ENCODE measurements around the gene PDXDC1. TPM values are rescaled to one million over a fixed set of nuclear protein-coding genes. Genes with fewer than 3 reads are reported as not detected.

The PDXDC1 gene
- total and polyA plus RNA-seq, 9 of the 15 experiments (the other 6 are each of a cell fraction or from before 2014, with no cell fraction given) = 5.1 to 95.4 (median 45.8) TPM

GRCh38 chr16:15055141-15056053 is 80.6 kb downstream of the PDXDC1 start:
- BruUV-seq (replicated peaks) = no TSS peak
- in situ Hi-C loops (cut with MboI) (loop anchor here (25.0 kb wide), 1 partner anchor 168 kb away; no protein-coding TSS in a partner anchor), intact Hi-C loops (cut with micrococcal nuclease) (no loop called here)
- FAIRE-seq (no peak), DNase-seq (ENCODE audit: extremely low read depth in 1 of 4, low spot score in 3 of 4) (peak; percentile 26 to 34 (median 27)), ATAC-seq (no peak; the same call in 2 of the 3 replicates)
- no peaks in the 10 kb centered on the region for H3K9me1 ChIP-seq (ENCODE audit: control insufficient read depth, insufficient read depth, low read length)
- H4K20me1 ChIP-seq (replicated peaks; ENCODE audit: control insufficient read depth, insufficient read depth, low read length) = no peaks in the 10 kb centered on the region
- peak overlapping the region; percentile 65; the same call in 2 of the 3 replicates for H3K27ac ChIP-seq (ENCODE audit: extremely low read depth, low read depth, low read length)
- ChIA-PET POLR2A (no interaction called here), CTCF (ENCODE audit: low intra/inter-chr PET ratio) (no interaction called here)
- H3K36me3 ChIP-seq (ENCODE audit: control insufficient read depth, insufficient read depth, low read length) = peaks cover 18% of the 10 kb centered on the region; the same call in 2 of the 3 replicates
- peak overlapping the region; percentile 82 for H3K4me2 ChIP-seq (ENCODE audit: insufficient read depth, low read length)
- H3K27me3 ChIP-seq (ENCODE audit: control insufficient read depth in 2 of 2, insufficient read depth in 2 of 2, low read length in 2 of 2) = no peaks in the 10 kb centered on the region
- H3K4me3 ChIP-seq = peak overlapping the region; percentile 94
- H3K79me2 ChIP-seq (ENCODE audit: control insufficient read depth, insufficient read depth, low read length) = peaks cover 11% of the 10 kb centered on the region; the same call in 1 of the 3 replicates
- 10% methylated on average over 53 of the region's 81 CpGs for WGBS (ENCODE audit: insufficient coverage, low coverage, missing lambda C conversion rate)
- H3K9ac ChIP-seq (ENCODE audit: insufficient read depth in 1 of 2, low read depth in 2 of 2, low read length in 2 of 2) = peak overlapping the region; percentile 73 to 92; a peak in 3 of 4 replicates
- H3K9me3 ChIP-seq (replicated peaks; ENCODE audit: control insufficient read depth, insufficient read depth, low read depth, low read length) = peaks cover 5% of the 10 kb centered on the region; the same call in 1 of the 2 replicates
- peak overlapping the region; percentile 87 for H2AFZ ChIP-seq (ENCODE audit: low read depth, low read length)
- H3K4me1 ChIP-seq (replicated peaks in 1 of 2; ENCODE audit: control insufficient read depth in 2 of 2, insufficient read depth in 2 of 2, low read length in 2 of 2) = peaks cover 2 to 20% of the 10 kb centered on the region in 2 experiments; a peak in 3 of 5 replicates
- TF ChIP-seq ZNF12 (CRISPR knock-in tag; IDR thresholded peaks at IDR 0.05) = no peak
- peak; percentile 87 for TF ChIP-seq ZBTB7A (IDR thresholded peaks at IDR 0.05; ENCODE audit: borderline replicate concordance, control insufficient read depth, low read depth, low read length)
- TF ChIP-seq MLX (CRISPR knock-in tag; conservative IDR thresholded peaks at IDR 0.05) = no peak
- 0 out of 2 replicates have a peak, but pooled peaks have one; percentile 36 for TF ChIP-seq SIN3B (IDR thresholded peaks at IDR 0.05; ENCODE audit: low read depth)
- no peak for TF ChIP-seq KLF16 (IDR thresholded peaks at IDR 0.05)
- TF ChIP-seq ZNF253 (CRISPR knock-in tag; conservative IDR thresholded peaks at IDR 0.05) = no peak
- peak; percentile 48; the same call in 1 of the 2 replicates for TF ChIP-seq NFIC (IDR thresholded peaks at IDR 0.05)
- TF ChIP-seq ILF3 (IDR thresholded peaks at IDR 0.05; ENCODE audit: borderline replicate concordance) = 0 out of 2 replicates have a peak, but pooled peaks have one; percentile 42
- no peak for TF ChIP-seq CBX3 (IDR thresholded peaks at IDR 0.05; ENCODE audit: borderline replicate concordance in 1 of 2, low read length in 2 of 2)
- peak; percentile 56; the same call in 1 of the 2 replicates for TF ChIP-seq ZNF511 (CRISPR knock-in tag; IDR thresholded peaks at IDR 0.05)
- no peak for TF ChIP-seq E2F5 (CRISPR knock-in tag; IDR thresholded peaks at IDR 0.05)
- no peak for TF ChIP-seq ZNF395 (CRISPR knock-in tag; IDR thresholded peaks at IDR 0.05)
- TF ChIP-seq MEF2A (IDR thresholded peaks at IDR 0.05; ENCODE audit: control insufficient read depth, low read depth, low read length) = peak; percentile 84
- TF ChIP-seq L3MBTL2 (IDR thresholded peaks at IDR 0.05) = no peak

Measured in K562 (cell line).